Measurements from ENCODE around the gene PDCL2.
"Not testable (repeated sequence)": the region's sequence is repeated elsewhere in the genome, so short reads cannot be mapped to it uniquely, and the experiment has no call there.

- TF ChIP-seq SUZ12 (IDR thresholded peaks at IDR 0.05; ENCODE audit: extremely low read depth, insufficient read depth, insufficient read length); YY1 (IDR thresholded peaks at IDR 0.05; ENCODE audit: insufficient read depth, insufficient read length); ZNF274 (IDR thresholded peaks at IDR 0.05; ENCODE audit: low read depth, low read length): not testable (repeated sequence)
Measured at GRCh38 chr4:55624063-55624462, 32.0 kb upstream of the PDCL2 start.
